ENCODE results near the gene OBSCN. TPM values are rescaled to one million over a fixed set of nuclear protein-coding genes. Genes with fewer than 3 reads are reported as not detected.

OBSCN gene
- total RNA-seq, 6 experiments from 2014 or later, result 0.27 to 1.8 (median 0.53) TPM

- H3K4me3 Mint-ChIP-seq, result no peak overlapping the region
- no peaks in the 10 kb centered on the region for H3K9me3 Mint-ChIP-seq
- DNase-seq, result no peak
- H3K27ac Mint-ChIP-seq, result no peak overlapping the region
- H3K36me3 Mint-ChIP-seq (ENCODE audit: low read depth), result no peaks in the 10 kb centered on the region
- peaks cover 10% of the 10 kb centered on the region for H3K27me3 Mint-ChIP-seq (ENCODE audit: insufficient read depth)
- peaks cover 12% of the 10 kb centered on the region for H3K4me1 Mint-ChIP-seq (ENCODE audit: low read depth)
- TF ChIP-seq CTCF (IDR thresholded peaks at IDR 0.05), result no peak
Measured at GRCh38 chr1:228376651-228377631, 169.1 kb downstream of the OBSCN start.

GRCh38 chr1:228377664-228378089, 169.8 kb downstream of the OBSCN start:
- H3K4me1 Mint-ChIP-seq (ENCODE audit: low read depth), result peaks cover 12% of the 10 kb centered on the region
- TF ChIP-seq CTCF (IDR thresholded peaks at IDR 0.05), result no peak
- no peak for DNase-seq
- H3K27ac Mint-ChIP-seq, result no peak overlapping the region
- H3K36me3 Mint-ChIP-seq (ENCODE audit: low read depth), result no peaks in the 10 kb centered on the region
- no peak overlapping the region for H3K4me3 Mint-ChIP-seq
- H3K9me3 Mint-ChIP-seq, result no peaks in the 10 kb centered on the region
- peaks cover 10% of the 10 kb centered on the region for H3K27me3 Mint-ChIP-seq (ENCODE audit: insufficient read depth)

GRCh38 chr1:228378090-228378872, 170.4 kb downstream of the OBSCN start:
- peak overlapping the region; percentile 79 for H3K4me3 Mint-ChIP-seq
- peak; percentile 70 for TF ChIP-seq CTCF (IDR thresholded peaks at IDR 0.05)
- peaks cover 12% of the 10 kb centered on the region for H3K4me1 Mint-ChIP-seq (ENCODE audit: low read depth)
- H3K9me3 Mint-ChIP-seq, result no peaks in the 10 kb centered on the region
- no peak overlapping the region for H3K27ac Mint-ChIP-seq
- H3K27me3 Mint-ChIP-seq (ENCODE audit: insufficient read depth), result peaks cover 10% of the 10 kb centered on the region
- no peaks in the 10 kb centered on the region for H3K36me3 Mint-ChIP-seq (ENCODE audit: low read depth)
- peak; percentile 39 for DNase-seq

GRCh38 chr1:228378873-228379460, 171.1 kb downstream of the OBSCN start:
- Mint-ChIP-seq H3K36me3 (ENCODE audit: low read depth) (no peaks in the 10 kb centered on the region), H3K4me3 (peak overlapping the region; percentile 79), H3K4me1 (ENCODE audit: low read depth) (peaks cover 12% of the 10 kb centered on the region), H3K27ac (no peak overlapping the region), H3K9me3 (no peaks in the 10 kb centered on the region), H3K27me3 (ENCODE audit: insufficient read depth) (peaks cover 10% of the 10 kb centered on the region)
- no peak; the same call in none of the 2 replicates for TF ChIP-seq CTCF (IDR thresholded peaks at IDR 0.05)
- DNase-seq, result no peak

- peaks cover 12% of the 10 kb centered on the region for H3K4me1 Mint-ChIP-seq (ENCODE audit: low read depth)
- peaks cover 10% of the 10 kb centered on the region for H3K27me3 Mint-ChIP-seq (ENCODE audit: insufficient read depth)
- no peak for TF ChIP-seq CTCF (IDR thresholded peaks at IDR 0.05)
- H3K9me3 Mint-ChIP-seq, result no peaks in the 10 kb centered on the region
- DNase-seq, result no peak
- H3K27ac Mint-ChIP-seq, result no peak overlapping the region
- no peaks in the 10 kb centered on the region for H3K36me3 Mint-ChIP-seq (ENCODE audit: low read depth)
- H3K4me3 Mint-ChIP-seq, result no peak overlapping the region
Measured at GRCh38 chr1:228379666-228380065, 171.8 kb downstream of the OBSCN start.
